B cell (primary cell): Measurements from ENCODE around the gene FBXL2. TPM values are rescaled to one million over a fixed set of nuclear protein-coding genes. Genes with fewer than 3 reads are reported as not detected.
A peak's percentile ranks its signal among the peaks of the same experiment; 100 is the strongest.

ENCODE experiments used
- ATAC-seq: fragments of 200-7000 bp; cut with Tn5 transposase; one replicate; pipeline ENCODE4 v1.10.0; 2021; ENCODE audit warnings: low read depth, mild to moderate bottlenecking, moderate number of reproducible peaks, moderate library complexity
- CTCF ChIA-PET: fragments of 350-600 bp; sonication (Branson Sonifier 250); formaldehyde crosslinking; loops from one replicate; lab custom pipeline; 2021; ENCODE audit warnings: antibody characterized with exemption, inconsistent platforms; lab: Charles Lee
- POLR2A ChIA-PET: fragments of 350-600 bp; sonication (Branson Sonifier 250); formaldehyde crosslinking; loops from one replicate; lab custom pipeline; 2021; ENCODE audit warnings: antibody characterized with exemption; lab: Charles Lee
- DNase-seq: peaks from one replicate; pipeline ENCODE4 v3.0.0; 2013
- H2AFZ ChIP-seq: 2 replicates; pipeline ENCODE4 v1.6.1; 2012; ENCODE audit warnings: mild to moderate bottlenecking, low read depth, low read length; ENCODE audit not compliant: insufficient read depth, poor library complexity, severe bottlenecking
- H3K27ac ChIP-seq, 2 donors: 1 replicate in 1 of 2; 2 replicates in 1 of 2; pipeline ENCODE4 v1.5.1; 2012 to 2013; ENCODE audit warnings: low read length in 2 of 2, mild to moderate bottlenecking in 2 of 2, moderate library complexity in 1 of 2
- H3K27me3 ChIP-seq, 4 experiments: fragments of 200-600 bp in 1 of 4; sonication (generic) in 1 of 4; replicated peaks in 1 of 4; 1 replicate in 2 of 4; 2 replicates in 2 of 4; pipeline versions ENCODE4 v1.6.1 to v1.7.0; 2013 to 2016; ENCODE audit warnings: low read length in 3 of 4, mild to moderate bottlenecking in 2 of 4, mixed read lengths in 1 of 4, moderate library complexity in 1 of 4; ENCODE audit not compliant: insufficient read depth in 4 of 4, control insufficient read depth in 3 of 4; ENCODE audit errors: control extremely low read depth in 1 of 4
- H3K36me3 ChIP-seq, 2 experiments: replicated peaks in 1 of 2; 1 replicate in 1 of 2; 2 replicates in 1 of 2; pipeline versions ENCODE4 v1.6.1 to v1.7.1; 2013; ENCODE audit warnings: low read length in 1 of 2; ENCODE audit not compliant: insufficient read depth in 2 of 2, control insufficient read depth in 1 of 2; ENCODE audit errors: control extremely low read depth in 1 of 2, extremely low read depth in 1 of 2
- H3K4me1 ChIP-seq, 2 donors: fragments of 200-600 bp in 1 of 2; sonication (generic) in 1 of 2; 1 replicate in 1 of 2; 2 replicates in 1 of 2; pipeline versions ENCODE4 v1.5.1 to v1.6.1; 2013 to 2017; ENCODE audit warnings: low read length in 2 of 2; ENCODE audit not compliant: control insufficient read depth in 2 of 2, insufficient read depth in 2 of 2
- H3K4me2 ChIP-seq: replicated peaks from 2 replicates; pipeline ENCODE3; 2012; ENCODE audit warnings: mild to moderate bottlenecking, low read depth, low read length; ENCODE audit not compliant: poor library complexity, severe bottlenecking
- H3K4me3 ChIP-seq, 5 experiments: fragments of 200-600 bp in 1 of 5; sonication (generic) in 1 of 5; 1 replicate in 3 of 5; 2 replicates in 2 of 5; pipeline versions ENCODE4 v1.5.1 to v1.7.0; 2011 to 2016; ENCODE audit warnings: low read length in 4 of 5, mild to moderate bottlenecking in 4 of 5, low read depth in 2 of 5, control low read depth in 1 of 5, moderate library complexity in 1 of 5; ENCODE audit not compliant: insufficient read depth in 1 of 5; ENCODE audit errors: control extremely low read depth in 1 of 5, extremely low read depth in 1 of 5
- H3K79me2 ChIP-seq: fragments of 200-600 bp; sonication (generic); one replicate; pipeline ENCODE4 v1.6.0; 2016; ENCODE audit warnings: low read length; ENCODE audit not compliant: control insufficient read depth, insufficient read depth
- H3K9ac ChIP-seq: fragments of 200-600 bp; sonication (generic); 2 replicates; pipeline ENCODE4 v1.6.1; 2017; ENCODE audit warnings: mild to moderate bottlenecking, low read length, moderate library complexity
- H3K9me3 ChIP-seq, 3 donors: one replicate each; pipeline versions ENCODE4 v1.6.1 to v1.7.1; 2013; ENCODE audit warnings: low read length in 2 of 3; ENCODE audit not compliant: control insufficient read depth in 2 of 3, insufficient read depth in 1 of 3; ENCODE audit errors: control extremely low read depth in 1 of 3
- H4K20me1 ChIP-seq: 2 replicates; pipeline ENCODE4 v1.6.0; 2012; ENCODE audit warnings: mild to moderate bottlenecking, low read length; ENCODE audit not compliant: insufficient read depth, control insufficient read depth, poor library complexity, severe bottlenecking
- H3K27ac Mint-ChIP-seq: one replicate; pipeline ENCODE4 v1.8.0; 2021; ENCODE audit warnings: mixed read lengths
- H3K27me3 Mint-ChIP-seq: one replicate; pipeline ENCODE4 v1.8.0; 2021; ENCODE audit warnings: mixed read lengths
- H3K4me1 Mint-ChIP-seq: one replicate; pipeline ENCODE4 v1.8.0; 2021; ENCODE audit warnings: mixed read lengths
- H3K4me3 Mint-ChIP-seq: one replicate; pipeline ENCODE4 v1.8.0; 2021; ENCODE audit warnings: mixed read lengths
- H3K9me3 Mint-ChIP-seq: one replicate; pipeline ENCODE4 v1.8.0; 2022; ENCODE audit warnings: mixed read lengths; ENCODE audit not compliant: insufficient read depth
- EZH2 ChIP-seq: IDR thresholded peaks from 2 replicates; pipeline ENCODE4 v1.6.1; 2012; ENCODE audit warnings: borderline replicate concordance, low read depth, mild to moderate bottlenecking, moderate library complexity, low read length; ENCODE audit not compliant: insufficient read depth, poor library complexity, severe bottlenecking
- WGBS: methylation state at CpG from one replicate; pipeline ENCODE4 v1.1.5; 2013; ENCODE audit warnings: missing lambda C conversion rate; ENCODE audit not compliant: insufficient coverage; 5-methylcytosine and 5-hydroxymethylcytosine counted together
- intact Hi-C: fragments of 100-400 bp; cut with micrococcal nuclease; formaldehyde crosslinking; loops from one replicate; pipeline ENCODE4 v1.10.0; 2022
- polyA plus RNA-seq: library from polyadenylated mRNA; depleted of rRNA; stranded (reverse); fragments of >200 nt; gene quantifications from 2 replicates; pipeline ENCODE4 v1.2.3, GENCODE V29; 2012
- total RNA-seq, 2 donors: library from RNA; stranded (reverse); fragments of 120-200 nt in 1 of 2; gene quantifications; 1 replicate in 1 of 2; 2 replicates in 1 of 2; pipeline versions ENCODE4 v1.2.3 to v1.2.4, GENCODE V29; 2013 to 2022
- TF ChIP-seq, protein P1 (sequence below): fragments of 200-600 bp; IDR thresholded peaks from one replicate; pipeline ENCODE4 v1.8.0; 2022; ENCODE audit warnings: antibody characterized with exemption, mild to moderate bottlenecking

The FBXL2 gene
- total and polyA plus RNA-seq, 2 donors (not counting 1 experiment from before 2014, with no cell fraction given) = 0.34 TPM; not detected in 1

DNA sequence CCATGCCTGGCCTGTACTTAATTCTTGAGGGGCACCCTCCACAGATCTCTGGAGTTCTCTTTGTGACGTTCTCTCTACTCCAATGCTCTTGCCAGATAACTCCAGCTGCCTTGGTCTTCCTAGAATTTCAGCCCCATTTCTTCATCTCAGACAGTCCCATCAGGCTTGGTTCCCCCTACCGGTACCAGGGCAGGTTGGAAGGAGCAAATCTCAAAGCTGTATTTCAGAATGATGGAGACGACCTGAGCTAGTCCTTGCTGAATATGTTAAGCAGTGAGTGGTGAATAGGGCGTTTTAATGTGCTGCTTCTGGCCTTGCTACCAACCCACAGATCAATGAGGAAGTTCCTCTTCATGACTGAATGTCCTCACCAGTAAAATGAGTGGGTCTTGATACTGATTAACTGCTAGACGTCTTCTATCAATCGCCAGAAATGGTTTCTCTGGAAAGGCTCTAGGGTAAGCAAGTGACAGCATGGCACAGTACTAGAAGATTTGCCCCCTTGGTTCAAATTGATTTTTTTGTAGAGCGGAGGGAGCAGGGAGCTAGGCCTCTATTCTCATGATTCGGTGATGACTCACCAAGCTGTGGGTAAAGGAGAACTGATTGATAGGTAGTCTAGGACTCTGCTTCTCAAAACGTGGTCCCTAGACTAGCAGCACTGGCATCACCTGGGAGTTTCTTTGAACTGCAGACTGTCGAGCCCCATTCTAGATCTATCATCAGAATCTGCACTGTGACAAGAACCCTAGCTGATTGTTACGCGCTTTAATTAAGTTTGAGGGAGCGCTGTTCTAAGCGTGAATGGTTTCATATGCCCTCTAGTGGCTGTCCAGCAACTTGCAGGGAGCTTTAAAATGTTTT lies 95.2 kb downstream of the FBXL2 start:
- intact Hi-C loops = loop anchor here (1.0 kb wide), 1 partner anchor 298 kb away; no protein-coding TSS in a partner anchor

More for the DNA sequence above, 95.2 kb downstream of the FBXL2 start:
- Histone ChIP-seq H3K4me3 (no peak overlapping the region), H3K9me3 (no peaks in the 10 kb centered on the region), H3K9ac (no peak overlapping the region), H2AFZ (peak overlapping the region; percentile 23), H3K27me3 (peaks cover 0 to 5% (median 1%) of the 10 kb centered on the region in 4 experiments), H3K36me3 (no peaks in the 10 kb centered on the region), H3K4me1 (peaks cover 4 to 6% of the 10 kb centered on the region in 2 donors), H3K4me2 (peak overlapping the region; percentile 6), H3K27ac (no peak overlapping the region), H4K20me1 (no peaks in the 10 kb centered on the region), H3K79me2 (no peaks in the 10 kb centered on the region)
- CTCF ChIA-PET = interaction anchor here (0.5 to 5.1 kb wide), 43 partner anchors 8 to 858 kb away, joined by 3 to 138 read pairs (median 4); partner anchors contain the start of gene PDCD6IP
- Mint-ChIP-seq H3K27ac (no peak overlapping the region), H3K27me3 (peaks cover 20% of the 10 kb centered on the region), H3K4me3 (no peak overlapping the region), H3K9me3 (peaks cover 3% of the 10 kb centered on the region), H3K4me1 (peaks cover 3% of the 10 kb centered on the region)
- peak; percentile 49 for ATAC-seq
- POLR2A ChIA-PET = no interaction called here
- TF ChIP-seq, protein P1, sequence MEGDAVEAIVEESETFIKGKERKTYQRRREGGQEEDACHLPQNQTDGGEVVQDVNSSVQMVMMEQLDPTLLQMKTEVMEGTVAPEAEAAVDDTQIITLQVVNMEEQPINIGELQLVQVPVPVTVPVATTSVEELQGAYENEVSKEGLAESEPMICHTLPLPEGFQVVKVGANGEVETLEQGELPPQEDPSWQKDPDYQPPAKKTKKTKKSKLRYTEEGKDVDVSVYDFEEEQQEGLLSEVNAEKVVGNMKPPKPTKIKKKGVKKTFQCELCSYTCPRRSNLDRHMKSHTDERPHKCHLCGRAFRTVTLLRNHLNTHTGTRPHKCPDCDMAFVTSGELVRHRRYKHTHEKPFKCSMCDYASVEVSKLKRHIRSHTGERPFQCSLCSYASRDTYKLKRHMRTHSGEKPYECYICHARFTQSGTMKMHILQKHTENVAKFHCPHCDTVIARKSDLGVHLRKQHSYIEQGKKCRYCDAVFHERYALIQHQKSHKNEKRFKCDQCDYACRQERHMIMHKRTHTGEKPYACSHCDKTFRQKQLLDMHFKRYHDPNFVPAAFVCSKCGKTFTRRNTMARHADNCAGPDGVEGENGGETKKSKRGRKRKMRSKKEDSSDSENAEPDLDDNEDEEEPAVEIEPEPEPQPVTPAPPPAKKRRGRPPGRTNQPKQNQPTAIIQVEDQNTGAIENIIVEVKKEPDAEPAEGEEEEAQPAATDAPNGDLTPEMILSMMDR = peak; percentile 93
- no peak for TF ChIP-seq EZH2
- 51% methylated on average over 11 of the region's 14 CpGs for WGBS
- peak; percentile 68 for DNase-seq
